Activated CD8-positive, alpha-beta T cell treated with anti-CD3 and anti-CD28 coated beads, Interleukin-2, amount 10 ng/mL, durations not matched to agents 7 days and 5 days (primary cell): ENCODE measurements around the gene TSTD1. TPM values are rescaled to one million over a fixed set of nuclear protein-coding genes. Genes with fewer than 3 reads are reported as not detected.
A peak's percentile ranks its signal among the peaks of the same experiment; 100 is the strongest.

Experiments
- ATAC-seq: fragments of 150-1000 bp; cut with Tn5 transposase; one replicate; pipeline ENCODE4 v1.10.0; 2021; ENCODE audit warnings: moderate library complexity
- CTCF ChIA-PET: fragments of 350-600 bp; sonication (Branson Sonifier 250); formaldehyde crosslinking; loops from one replicate; lab custom pipeline; 2021; ENCODE audit warnings: antibody characterized with exemption; lab: Charles Lee
- POLR2A ChIA-PET: fragments of 350-600 bp; sonication (Branson Sonifier 250); formaldehyde crosslinking; loops from one replicate; lab custom pipeline; 2021; ENCODE audit warnings: antibody characterized with exemption; lab: Charles Lee
- DNase-seq: peaks from one replicate; pipeline ENCODE4 v3.0.0-alpha.2; 2020
- H3K27ac Mint-ChIP-seq: one replicate; pipeline ENCODE4 v1.8.0; 2021; ENCODE audit warnings: mild to moderate bottlenecking, mixed read lengths
- H3K27me3 Mint-ChIP-seq: one replicate; pipeline ENCODE4 v1.8.0; 2021; ENCODE audit warnings: low read depth, mixed read lengths
- H3K36me3 Mint-ChIP-seq: one replicate; pipeline ENCODE4 v1.8.0; 2021; ENCODE audit warnings: low read depth, mixed read lengths
- H3K4me1 Mint-ChIP-seq: one replicate; pipeline ENCODE4 v1.8.0; 2021; ENCODE audit warnings: low read depth, mixed read lengths
- H3K4me3 Mint-ChIP-seq: one replicate; pipeline ENCODE4 v1.8.0; 2021; ENCODE audit warnings: mild to moderate bottlenecking, mixed read lengths
- H3K9me3 Mint-ChIP-seq: one replicate; pipeline ENCODE4 v1.8.0; 2022; ENCODE audit warnings: mixed read lengths; ENCODE audit not compliant: insufficient read depth
- total RNA-seq, 2 experiments: library from RNA; stranded (reverse); gene quantifications; one replicate each; pipeline ENCODE4 v1.2.3, GENCODE V29; 2021

The TSTD1 gene
- total RNA-seq, 2 experiments from 2014 or later, result 63.2 to 63.3 TPM

DNA sequence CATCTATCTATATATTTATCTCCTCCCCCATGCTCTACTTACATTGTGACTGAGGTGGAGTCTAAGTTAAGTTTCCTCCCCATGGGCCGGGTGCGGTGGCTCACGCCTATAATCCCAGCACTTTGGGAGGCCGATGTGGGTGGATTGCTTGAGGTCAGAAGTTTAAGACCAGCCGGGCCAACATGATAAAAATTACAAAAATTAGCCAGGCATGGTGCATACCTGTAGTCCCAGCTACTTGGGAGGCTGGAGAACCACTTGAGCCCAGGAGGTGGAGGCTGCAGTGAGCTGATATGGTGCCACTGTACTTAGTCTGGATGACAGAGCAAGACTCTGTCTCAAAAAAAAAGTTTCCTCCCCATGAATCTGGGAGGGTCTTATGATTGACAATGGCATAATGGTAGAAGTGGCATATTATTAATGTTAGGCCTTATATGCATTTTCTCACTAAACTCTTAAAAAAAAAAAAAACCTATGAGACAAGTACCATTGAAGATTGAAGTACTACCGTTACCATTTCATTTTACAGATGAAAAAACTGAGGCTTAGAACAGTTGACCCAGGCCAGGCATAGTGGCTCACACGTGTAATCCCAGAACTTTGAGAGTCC, 29.1 kb downstream of the TSTD1 start:
- POLR2A ChIA-PET, result no interaction called here
- DNase-seq, result no peak
- Mint-ChIP-seq H3K4me1 (peaks cover 24% of the 10 kb centered on the region), H3K9me3 (no peaks in the 10 kb centered on the region), H3K27me3 (no peaks in the 10 kb centered on the region), H3K36me3 (peaks cover 3% of the 10 kb centered on the region), H3K4me3 (no peak overlapping the region), H3K27ac (no peak overlapping the region)
- CTCF ChIA-PET, result interaction anchor here (0.6 to 1.4 kb wide), 4 partner anchors 12 to 276 kb away, joined by 3 to 7 read pairs (median 4); partner anchors contain the start of gene F11R
- ATAC-seq, result no peak

DNA sequence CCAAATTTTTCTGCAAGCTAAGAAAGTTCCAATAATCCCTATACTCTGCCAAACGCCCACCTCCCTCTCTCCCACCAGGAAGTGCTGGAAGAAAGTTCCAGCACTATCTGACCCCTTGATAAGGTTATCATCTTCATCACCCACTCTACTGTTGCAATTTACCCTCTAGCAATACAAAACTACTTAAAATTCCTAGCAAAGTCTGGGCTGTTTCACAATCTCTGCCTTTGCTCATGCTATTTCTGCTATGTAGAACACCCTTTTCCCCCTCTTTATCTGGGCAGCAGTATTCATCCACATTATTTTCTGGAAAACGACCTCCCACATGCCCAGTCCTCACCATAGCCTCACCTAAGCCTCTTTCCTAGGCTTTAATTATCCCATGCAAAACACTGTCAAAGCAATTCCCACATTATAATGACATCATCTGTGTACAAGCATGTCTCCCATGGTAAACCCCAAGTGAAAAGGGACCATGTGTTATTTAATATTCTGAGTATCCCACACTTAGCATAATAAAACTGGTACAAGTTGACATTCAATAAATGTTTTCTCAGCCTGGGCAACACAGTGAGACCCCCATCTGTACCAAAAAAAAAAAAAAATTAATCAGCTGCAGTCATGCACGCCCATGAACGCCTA, 29.8 kb downstream of the TSTD1 start:
- Mint-ChIP-seq H3K27me3 (no peaks in the 10 kb centered on the region), H3K36me3 (peaks cover under 1% of the 10 kb centered on the region), H3K4me1 (peaks cover 20% of the 10 kb centered on the region), H3K27ac (no peak overlapping the region), H3K9me3 (no peaks in the 10 kb centered on the region), H3K4me3 (no peak overlapping the region)
- ChIA-PET POLR2A (no interaction called here), CTCF (interaction anchor here (0.7 to 3.7 kb wide), 4 partner anchors 12 to 37 kb away, joined by 3 to 17 read pairs (median 3); partner anchors contain the start of gene USF1)
- DNase-seq (no peak), ATAC-seq (no peak)

DNA sequence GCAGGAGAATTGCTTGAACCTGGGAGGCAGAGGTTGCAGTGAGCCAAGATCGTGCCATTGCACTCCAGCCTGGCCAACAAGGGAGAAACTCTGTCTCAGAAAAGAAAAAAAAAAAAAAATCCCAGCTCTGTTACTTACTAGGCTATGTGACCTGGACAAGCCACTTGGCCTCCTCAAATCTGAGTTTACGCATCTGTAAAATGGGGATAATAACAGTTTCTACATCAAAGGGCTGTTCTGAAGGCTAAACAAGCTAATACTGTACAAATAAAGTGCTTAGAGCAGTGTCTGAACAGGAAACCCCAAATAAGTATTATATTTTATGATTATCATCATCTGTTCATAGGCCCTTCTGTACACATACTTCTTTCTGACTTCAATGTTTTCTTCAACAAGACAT, 31.4 kb downstream of the TSTD1 start:
- ChIA-PET POLR2A (no interaction called here), CTCF (interaction anchor here (0.6 to 3.7 kb wide), 3 partner anchors 10 to 91 kb away, joined by 3 to 17 read pairs (median 3); partner anchors contain the start of gene KLHDC9)
- Mint-ChIP-seq H3K4me3 (no peak overlapping the region), H3K27me3 (no peaks in the 10 kb centered on the region), H3K36me3 (no peaks in the 10 kb centered on the region), H3K27ac (no peak overlapping the region), H3K9me3 (no peaks in the 10 kb centered on the region), H3K4me1 (peaks cover 7% of the 10 kb centered on the region)
- ATAC-seq (no peak), DNase-seq (no peak)

DNA sequence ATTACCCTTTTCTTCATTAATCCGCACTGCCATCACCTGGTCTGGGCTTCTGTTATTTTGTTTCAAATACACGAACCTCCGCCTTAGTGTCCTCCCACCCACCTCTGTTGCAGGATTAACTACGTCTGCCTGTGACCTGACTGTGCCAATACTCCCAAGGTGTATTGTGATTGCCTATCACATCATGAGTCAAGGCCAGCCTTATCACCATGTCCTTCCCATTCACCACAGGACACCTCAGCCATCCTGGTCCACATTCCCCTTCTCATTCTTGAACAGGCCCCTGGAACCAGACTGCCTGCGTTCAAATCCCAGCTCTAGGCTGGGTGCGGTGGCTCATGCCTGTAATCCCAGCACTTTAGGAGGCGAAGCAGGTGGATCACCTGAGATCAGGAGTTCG, 32.2 kb downstream of the TSTD1 start:
- Mint-ChIP-seq H3K9me3 (no peaks in the 10 kb centered on the region), H3K27me3 (no peaks in the 10 kb centered on the region), H3K36me3 (no peaks in the 10 kb centered on the region), H3K4me1 (peaks cover 2% of the 10 kb centered on the region), H3K4me3 (no peak overlapping the region), H3K27ac (no peak overlapping the region)
- ATAC-seq (no peak), DNase-seq (no peak)
- POLR2A ChIA-PET, result no interaction called here
- CTCF ChIA-PET, result interaction anchor here (1.0 to 3.7 kb wide), 2 partner anchors 9 to 92 kb away, joined by 3 to 17 read pairs; partner anchors contain the start of gene KLHDC9

- DNase-seq, result no peak
- H3K36me3 Mint-ChIP-seq, result peaks cover 16% of the 10 kb centered on the region
- ATAC-seq, result no peak
- H3K27ac Mint-ChIP-seq, result no peak overlapping the region
- POLR2A ChIA-PET, result no interaction called here
- CTCF ChIA-PET, result interaction anchor here (1.4 kb wide), 1 partner anchor 95 kb away, joined by 5 read pairs; no protein-coding TSS in a partner anchor
- no peaks in the 10 kb centered on the region for H3K9me3 Mint-ChIP-seq
- no peak overlapping the region for H3K4me3 Mint-ChIP-seq
- H3K4me1 Mint-ChIP-seq, result no peaks in the 10 kb centered on the region
- no peaks in the 10 kb centered on the region for H3K27me3 Mint-ChIP-seq
Observed at GRCh38 chr1:161001525-161001924, 37.2 kb downstream of the TSTD1 start.

GRCh38 chr1:161000736-161001480, 37.9 kb downstream of the TSTD1 start:
- no peak for ATAC-seq
- ChIA-PET CTCF (interaction anchor here (1.4 to 4.2 kb wide), 2 partner anchors 12 to 96 kb away, joined by 5 to 26 read pairs; no protein-coding TSS in a partner anchor), POLR2A (interaction anchor here (0.7 kb wide), 2 partner anchors 12 to 21 kb away, joined by 3 read pairs; partner anchors contain the start of gene F11R)
- no peak for DNase-seq
- Mint-ChIP-seq H3K4me1 (no peaks in the 10 kb centered on the region), H3K27ac (no peak overlapping the region), H3K36me3 (peaks cover 16% of the 10 kb centered on the region), H3K4me3 (no peak overlapping the region), H3K9me3 (no peaks in the 10 kb centered on the region), H3K27me3 (no peaks in the 10 kb centered on the region)

DNA sequence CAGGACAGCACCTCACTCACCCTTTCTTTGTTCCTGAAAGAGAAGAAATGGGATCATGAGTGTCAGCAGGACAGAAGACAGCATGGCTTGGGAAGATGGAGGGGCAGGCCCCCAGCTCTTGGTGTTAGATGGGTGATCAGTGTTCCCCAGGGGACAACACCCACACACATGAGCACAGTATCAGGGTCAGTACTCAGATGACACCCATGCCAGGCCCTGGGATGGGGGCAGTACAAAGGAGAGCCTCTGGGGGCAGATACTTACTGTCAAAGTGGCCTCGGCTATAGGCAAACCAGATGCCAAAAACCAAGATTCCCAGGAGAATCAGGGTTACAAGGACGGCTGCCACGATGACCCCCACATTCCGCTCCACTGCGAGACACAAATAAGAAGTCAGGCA, 39.4 kb downstream of the TSTD1 start:
- DNase-seq (no peak), ATAC-seq (no peak)
- Mint-ChIP-seq H3K9me3 (no peaks in the 10 kb centered on the region), H3K27ac (no peak overlapping the region), H3K36me3 (peaks cover 16% of the 10 kb centered on the region), H3K4me3 (no peak overlapping the region), H3K27me3 (no peaks in the 10 kb centered on the region), H3K4me1 (no peaks in the 10 kb centered on the region)
- CTCF ChIA-PET, result interaction anchor here (4.2 kb wide), 1 partner anchor 10 kb away, joined by 26 read pairs; no protein-coding TSS in a partner anchor
- POLR2A ChIA-PET, result no interaction called here

DNA sequence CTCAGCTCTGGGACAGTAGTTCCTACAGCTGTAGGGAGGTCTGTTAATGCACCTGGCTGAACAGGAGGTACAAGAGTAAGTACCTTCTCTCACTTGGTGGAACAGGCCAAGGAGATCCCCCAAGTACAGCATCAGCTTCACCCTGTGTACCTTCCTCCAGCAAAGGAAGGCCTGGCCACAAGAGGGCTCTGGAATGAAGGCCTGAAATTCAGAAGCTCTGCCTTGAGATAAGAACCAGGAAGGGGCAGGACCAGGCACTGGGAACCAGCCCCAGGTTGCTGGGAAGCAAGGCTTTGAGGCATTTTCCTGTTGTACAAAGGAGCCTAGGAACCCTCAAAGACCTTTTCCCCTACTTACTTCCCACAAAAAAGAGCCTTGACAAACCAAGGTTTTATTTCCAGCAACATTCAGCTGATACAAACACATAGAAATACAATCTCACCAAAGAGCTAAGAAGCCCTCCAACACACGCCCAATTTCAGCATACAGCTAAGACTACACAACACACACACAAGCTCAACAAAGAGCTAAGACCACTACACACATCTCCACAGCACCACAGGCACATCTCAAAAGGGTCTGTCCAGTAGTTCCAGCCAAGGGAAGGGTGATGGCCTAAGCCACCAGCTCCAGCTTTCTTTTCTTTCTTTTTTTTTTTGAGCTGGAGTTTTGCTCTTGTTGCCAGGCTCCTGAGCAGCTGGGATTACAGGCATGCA, 41.3 kb downstream of the TSTD1 start:
- ChIA-PET CTCF (interaction anchor here (0.6 to 5.8 kb wide), 31 partner anchors 8 to 325 kb away, joined by 3 to 100 read pairs (median 4); partner anchors contain the start of genes ARHGAP30, F11R, KLHDC9 and NECTIN4), POLR2A (interaction anchor here (0.6 to 1.6 kb wide), 7 partner anchors 16 to 160 kb away, joined by 3 to 5 read pairs (median 4); partner anchors contain the start of genes F11R and USF1)
- H3K27ac Mint-ChIP-seq, result no peak overlapping the region
- H3K9me3 Mint-ChIP-seq, result no peaks in the 10 kb centered on the region
- ATAC-seq (peak; percentile 84), DNase-seq (peak; percentile 68)
- H3K27me3 Mint-ChIP-seq, result no peaks in the 10 kb centered on the region
- no peaks in the 10 kb centered on the region for H3K4me1 Mint-ChIP-seq
- no peak overlapping the region for H3K4me3 Mint-ChIP-seq
- peaks cover 16% of the 10 kb centered on the region for H3K36me3 Mint-ChIP-seq

DNA sequence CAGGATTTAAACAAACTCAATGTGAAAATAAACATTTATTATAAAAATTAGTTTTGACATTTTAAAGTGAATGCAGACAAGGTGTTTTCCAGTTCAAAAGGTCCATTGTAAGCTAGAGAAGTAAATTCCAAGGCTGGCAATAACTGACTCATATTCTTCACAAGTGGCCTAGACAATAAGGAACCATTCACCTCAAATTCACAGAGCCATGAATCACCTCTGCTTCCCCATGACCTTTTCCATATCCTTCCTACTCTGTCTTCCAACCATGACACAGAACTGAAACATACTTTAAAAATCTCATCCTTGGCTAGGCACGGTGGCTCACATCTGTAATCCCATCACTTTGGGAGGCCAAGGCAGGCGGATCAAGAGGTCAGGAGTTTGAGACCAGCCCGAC, 42.6 kb downstream of the TSTD1 start:
- Mint-ChIP-seq H3K9me3 (no peaks in the 10 kb centered on the region), H3K27me3 (no peaks in the 10 kb centered on the region), H3K4me1 (no peaks in the 10 kb centered on the region), H3K4me3 (no peak overlapping the region), H3K27ac (no peak overlapping the region), H3K36me3 (peaks cover 16% of the 10 kb centered on the region)
- ChIA-PET CTCF (interaction anchor here (1.4 to 5.8 kb wide), 8 partner anchors 11 to 314 kb away, joined by 3 to 100 read pairs (median 22); partner anchors contain the start of genes F11R, KLHDC9, TSTD1 and USF1), POLR2A (no interaction called here)
- DNase-seq (no peak), ATAC-seq (no peak)

- Mint-ChIP-seq H3K27ac (no peak overlapping the region), H3K4me3 (no peak overlapping the region), H3K27me3 (no peaks in the 10 kb centered on the region), H3K4me1 (peaks cover 8% of the 10 kb centered on the region), H3K9me3 (no peaks in the 10 kb centered on the region), H3K36me3 (no peaks in the 10 kb centered on the region)
- POLR2A ChIA-PET, result no interaction called here
- ATAC-seq (no peak), DNase-seq (no peak)
- CTCF ChIA-PET, result interaction anchor here (0.7 to 5.8 kb wide), 9 partner anchors 11 to 267 kb away, joined by 3 to 100 read pairs (median 3); partner anchors contain the start of gene KLHDC9
Observed at GRCh38 chr1:160993544-160994193, 45.1 kb downstream of the TSTD1 start.
